Fibroblast of skin of right biceps (primary cell): ENCODE results near the gene PTPN23.

Experiments used
- DNase-seq: peaks from one replicate; pipeline ENCODE4 v3.0.0-alpha.2; 2013

The PTPN23 gene

DNA sequence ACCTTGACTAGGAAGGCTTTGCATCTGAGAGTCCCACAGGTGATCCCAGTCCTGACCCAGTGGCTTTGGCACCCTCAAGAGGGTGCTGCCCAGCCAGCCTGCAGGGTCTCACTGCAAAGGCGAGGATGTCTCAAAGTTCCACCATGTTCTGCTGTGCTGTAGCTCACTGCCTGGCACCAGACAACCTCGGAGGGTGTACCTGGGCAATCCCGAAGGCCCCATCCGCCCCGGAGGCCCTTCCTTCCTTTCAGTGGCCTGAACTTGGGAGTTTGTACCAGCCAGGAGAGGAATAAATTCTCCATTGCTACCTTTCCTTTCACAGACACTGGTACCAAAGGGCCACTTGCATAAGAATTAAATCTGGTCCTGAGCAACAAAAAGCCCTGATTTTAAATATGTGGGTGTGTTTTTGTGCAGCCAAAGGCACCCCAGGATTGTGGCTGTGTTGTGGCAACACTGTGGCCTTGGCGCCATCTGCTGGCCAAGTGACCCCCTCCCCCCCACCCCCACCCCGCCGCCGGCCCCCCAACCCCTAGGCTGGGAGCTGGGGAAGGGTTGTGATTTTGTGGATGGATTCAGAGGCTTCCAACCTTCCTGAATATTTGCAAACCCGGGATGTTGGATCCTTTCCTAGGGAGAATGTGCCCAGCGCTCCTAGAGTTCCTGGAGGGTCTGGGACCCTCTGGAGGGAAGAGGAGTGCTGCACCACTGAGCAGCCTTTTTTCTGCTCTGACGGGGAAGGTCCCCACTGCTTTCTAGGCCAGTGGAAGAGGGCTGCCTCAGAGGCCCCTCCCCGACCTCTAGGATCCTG, 9.7 kb upstream of the PTPN23 start:
- DNase-seq: peak; percentile 17

DNA sequence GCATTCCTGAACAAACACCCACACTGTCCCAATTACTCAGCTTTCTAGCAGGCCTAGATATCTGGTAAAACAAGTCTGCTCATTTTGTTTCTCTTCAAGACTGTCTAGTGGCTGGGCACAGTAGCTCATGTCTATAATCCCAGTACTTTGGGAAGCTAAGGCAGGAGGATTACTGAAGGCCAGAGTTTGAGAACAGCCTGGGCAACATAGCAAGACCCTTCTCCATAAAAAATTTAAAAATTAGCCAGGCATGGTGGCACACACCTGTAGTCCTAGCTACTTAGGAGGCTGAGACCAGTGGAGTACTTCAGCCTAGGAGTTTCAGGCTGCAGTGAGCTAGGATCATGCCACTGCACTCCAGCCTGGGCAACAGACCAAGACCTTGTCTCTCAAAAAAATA, 6.2 kb upstream of the PTPN23 start:
- no peak for DNase-seq

DNA sequence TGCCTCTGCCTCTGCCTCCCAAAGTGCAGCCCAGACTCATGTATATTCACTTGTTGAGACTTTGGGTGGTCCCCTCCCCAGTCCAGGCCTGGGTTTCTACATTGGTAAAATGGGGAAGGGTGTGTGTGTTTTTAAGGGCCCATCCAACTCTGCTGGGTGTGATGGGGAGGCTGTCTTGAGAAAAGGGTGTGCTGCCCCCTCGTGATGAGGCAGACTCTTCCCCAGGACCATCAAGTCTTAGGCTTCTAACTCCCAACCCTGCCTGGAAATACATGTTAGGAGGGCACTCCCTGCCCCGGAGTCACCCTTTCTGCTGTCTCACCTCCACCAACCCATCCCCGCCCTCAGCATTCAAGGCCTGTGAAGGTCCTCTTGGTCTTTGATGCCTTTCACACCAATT, 4.4 kb upstream of the PTPN23 start:
- DNase-seq: no peak

DNA sequence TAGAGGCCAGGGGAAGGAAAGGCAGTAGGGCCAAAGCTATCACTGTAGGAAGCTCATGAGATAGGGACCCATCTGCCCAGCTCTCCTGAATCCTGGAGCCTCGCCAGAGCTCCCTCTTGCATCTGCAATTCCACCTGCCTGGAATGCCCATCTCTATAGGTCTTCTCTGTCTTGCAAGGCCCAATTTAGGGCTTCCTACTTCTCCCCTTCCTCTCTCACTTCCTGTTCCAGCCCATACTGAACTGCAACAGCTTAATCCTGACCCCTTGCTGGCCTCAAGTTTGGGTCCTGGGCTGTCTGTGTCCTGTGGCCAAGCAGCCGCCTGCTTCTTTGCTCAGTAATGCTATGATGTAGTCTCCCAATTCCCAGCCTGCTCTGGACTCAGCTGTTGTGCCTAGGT, 3.6 kb upstream of the PTPN23 start:
- no peak for DNase-seq

DNA sequence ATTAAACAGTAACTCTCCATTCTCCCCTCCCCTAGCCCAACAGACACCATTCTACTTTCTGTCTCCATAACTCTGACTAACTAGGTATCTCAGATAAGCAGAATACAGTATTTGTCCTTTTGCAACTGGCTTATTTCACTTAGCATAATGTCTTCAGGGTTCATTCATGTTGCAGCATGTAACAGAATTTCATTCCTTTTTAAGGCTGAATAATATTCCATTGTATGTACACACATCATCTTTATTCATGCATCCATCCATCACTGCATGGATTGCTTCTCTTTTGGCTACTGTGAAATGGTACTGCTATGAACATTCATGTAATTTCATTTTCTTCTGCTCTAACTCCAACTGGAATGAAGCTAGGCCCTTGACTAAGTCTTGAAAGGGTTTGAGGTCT, 2.0 kb upstream of the PTPN23 start:
- no peak for DNase-seq

DNA sequence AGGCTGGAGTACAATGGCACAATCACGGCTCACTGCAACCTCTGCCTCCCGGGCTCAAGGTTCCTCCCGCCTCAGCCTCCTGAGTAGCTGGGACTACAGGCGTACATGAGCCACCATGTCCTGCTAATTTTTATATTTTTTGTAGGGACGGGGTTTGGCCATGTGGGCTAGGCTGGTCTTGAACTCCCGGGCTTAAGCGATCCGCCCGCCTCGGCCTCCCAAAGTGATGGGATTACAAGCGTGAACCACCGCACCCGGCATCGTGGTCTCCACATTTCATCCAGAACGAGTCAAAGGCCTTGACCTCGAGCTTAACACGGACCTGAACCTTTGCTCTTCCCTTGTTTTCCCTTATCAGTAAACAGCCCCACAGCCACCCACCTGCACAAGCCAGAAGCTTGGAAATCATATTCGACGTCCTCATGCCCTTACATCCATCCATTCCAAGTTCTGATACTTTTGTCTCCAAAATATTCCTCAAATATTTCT, 1.4 kb upstream of the PTPN23 start:
- no peak for DNase-seq

DNA sequence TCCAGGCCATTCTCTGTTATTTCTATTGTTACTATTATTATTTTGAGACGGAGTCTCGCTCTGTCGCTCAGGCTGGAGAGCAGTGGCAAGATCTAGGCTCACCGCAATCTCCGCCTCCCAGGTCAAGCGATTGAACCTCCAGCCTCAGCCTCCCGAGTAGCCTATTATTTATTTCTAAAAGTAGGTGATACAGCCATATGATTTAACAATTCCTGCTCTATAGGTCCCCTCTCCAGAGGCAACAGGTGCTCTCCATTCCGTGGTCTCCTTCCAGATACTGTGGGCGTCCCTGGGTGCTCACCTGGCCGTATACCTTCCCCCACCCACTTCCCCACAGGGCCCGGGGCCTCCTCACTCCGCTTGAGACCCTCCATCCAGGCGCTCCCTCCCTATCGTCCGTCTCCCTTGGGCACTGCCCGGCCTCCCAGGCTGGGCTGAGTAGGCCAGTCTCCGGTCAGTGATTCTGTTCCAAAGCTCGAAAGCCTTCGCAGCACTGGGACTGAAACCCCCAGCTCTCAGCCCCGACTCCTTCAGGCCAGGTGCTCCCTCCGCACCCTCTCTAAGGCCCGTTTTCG, 708 bp upstream of the PTPN23 start:
- no peak for DNase-seq

DNA sequence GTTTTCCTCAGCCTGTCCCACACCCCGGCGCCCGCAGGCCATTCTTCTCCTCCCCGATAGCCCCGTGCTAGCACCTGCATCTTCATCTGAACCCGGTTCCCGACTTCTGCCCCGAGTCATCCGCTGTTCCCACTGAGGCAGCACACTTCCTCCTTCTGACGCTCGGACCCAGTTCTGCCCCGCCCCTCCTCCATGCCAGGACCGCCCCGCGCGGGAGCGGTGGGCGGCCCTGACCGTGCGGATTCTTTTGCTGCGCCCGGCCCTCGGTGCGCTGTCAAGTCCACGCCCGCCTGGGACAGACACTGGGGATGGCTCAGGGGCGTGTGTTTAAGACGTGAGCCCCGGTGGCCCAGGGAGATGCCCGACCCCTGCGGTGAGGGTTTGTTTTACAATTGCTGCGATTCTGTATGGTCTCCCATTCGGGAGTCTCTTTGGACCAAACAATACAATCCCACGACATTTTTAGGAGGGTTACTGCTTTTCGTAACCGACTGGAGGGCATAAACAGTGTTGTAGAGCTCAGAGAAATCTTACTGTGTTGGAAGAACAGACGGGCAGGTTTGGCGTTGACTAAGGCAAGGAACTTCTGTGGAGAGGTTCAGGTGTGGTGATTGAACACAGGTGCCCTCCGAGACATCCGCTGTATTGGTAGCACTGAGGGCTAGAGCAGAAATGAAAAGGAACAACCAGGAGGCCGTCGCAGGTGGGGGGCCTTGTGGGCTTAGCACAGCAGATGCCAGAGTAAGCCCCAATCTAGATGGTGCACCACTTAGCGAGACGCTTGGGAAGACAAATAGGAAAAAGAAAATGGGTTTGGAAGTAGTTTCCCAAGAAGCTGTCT, 716 bp downstream of the PTPN23 start:
- DNase-seq: peak; percentile 89

DNA sequence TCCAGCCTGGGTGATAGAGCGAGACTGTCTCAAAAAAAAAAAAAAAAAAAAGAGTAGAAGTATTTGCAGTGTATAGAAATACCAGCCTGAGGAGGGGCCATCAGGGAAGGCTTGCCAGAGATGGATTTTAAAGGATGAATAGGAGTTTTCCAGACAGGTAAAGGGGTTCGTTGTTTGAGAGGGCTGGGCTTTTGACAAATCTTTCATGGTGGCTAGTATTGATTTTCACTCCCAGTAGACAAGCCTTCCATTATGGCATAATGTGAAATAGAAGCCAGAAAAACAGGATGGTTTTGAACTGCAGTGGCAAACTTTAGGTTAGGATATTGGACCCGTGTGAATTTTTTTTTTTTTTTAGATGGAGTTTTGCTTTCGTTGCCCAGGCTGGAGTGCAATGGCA, 3.6 kb downstream of the PTPN23 start:
- no peak for DNase-seq

DNA sequence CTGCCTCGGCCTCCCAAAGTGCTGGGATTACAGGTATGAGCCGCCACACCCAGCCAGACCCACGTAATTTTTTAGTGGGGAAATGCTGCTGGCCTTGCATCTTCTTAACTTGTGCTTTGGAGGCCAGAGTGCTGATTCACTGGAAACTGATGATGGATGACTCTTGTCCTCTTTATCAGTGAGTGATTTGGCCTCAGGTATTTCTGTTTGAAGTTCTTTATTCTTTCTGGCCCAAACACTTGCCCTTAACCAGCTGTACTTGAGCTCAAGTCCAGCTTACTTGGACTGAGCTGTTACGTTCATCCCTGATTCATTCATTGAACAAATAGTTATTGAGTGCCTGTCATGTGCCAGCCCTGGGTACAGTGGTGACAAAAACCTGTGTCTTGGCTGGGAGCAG, 4.2 kb downstream of the PTPN23 start:
- DNase-seq: no peak

DNA sequence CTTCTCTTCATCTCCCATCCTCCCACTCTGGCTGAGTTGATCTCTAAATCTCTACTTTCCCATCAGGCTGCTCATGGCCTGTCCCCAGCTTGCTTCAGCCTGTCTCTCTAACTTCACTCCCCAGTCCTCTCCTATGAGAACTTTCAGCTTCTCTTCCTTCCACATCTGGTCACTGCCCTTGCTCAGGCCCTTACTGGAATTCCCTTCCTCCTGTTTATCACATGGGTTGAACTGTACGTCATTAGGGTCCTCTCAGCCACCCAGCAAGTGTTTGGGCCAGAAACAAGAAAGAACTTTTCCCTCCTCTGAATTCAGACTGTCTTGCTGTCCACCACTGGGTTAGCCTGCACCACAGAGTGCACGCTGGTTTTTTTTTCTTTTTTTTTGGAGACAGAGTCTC, 5.0 kb downstream of the PTPN23 start:
- no peak for DNase-seq

DNA sequence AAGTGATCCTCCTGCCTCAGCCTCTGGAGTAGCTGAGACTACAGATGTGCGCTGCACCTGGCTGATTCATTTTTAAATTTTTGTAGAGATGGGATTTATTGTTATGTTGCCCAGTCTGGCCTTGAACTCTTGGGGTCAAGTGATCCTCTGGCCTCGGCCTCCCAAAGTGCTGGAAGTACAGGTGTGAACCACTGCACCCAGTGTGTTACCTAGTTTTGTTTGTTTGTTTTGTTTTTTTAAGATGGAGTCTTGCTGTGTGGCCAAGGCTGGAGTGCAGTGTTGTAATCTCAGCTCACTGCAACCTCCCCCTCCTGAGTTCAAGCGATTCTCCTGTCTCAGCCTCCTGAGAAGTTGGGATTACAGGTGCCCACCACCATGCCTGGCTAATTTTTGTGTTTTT, 12.1 kb downstream of the PTPN23 start:
- DNase-seq: no peak

DNA sequence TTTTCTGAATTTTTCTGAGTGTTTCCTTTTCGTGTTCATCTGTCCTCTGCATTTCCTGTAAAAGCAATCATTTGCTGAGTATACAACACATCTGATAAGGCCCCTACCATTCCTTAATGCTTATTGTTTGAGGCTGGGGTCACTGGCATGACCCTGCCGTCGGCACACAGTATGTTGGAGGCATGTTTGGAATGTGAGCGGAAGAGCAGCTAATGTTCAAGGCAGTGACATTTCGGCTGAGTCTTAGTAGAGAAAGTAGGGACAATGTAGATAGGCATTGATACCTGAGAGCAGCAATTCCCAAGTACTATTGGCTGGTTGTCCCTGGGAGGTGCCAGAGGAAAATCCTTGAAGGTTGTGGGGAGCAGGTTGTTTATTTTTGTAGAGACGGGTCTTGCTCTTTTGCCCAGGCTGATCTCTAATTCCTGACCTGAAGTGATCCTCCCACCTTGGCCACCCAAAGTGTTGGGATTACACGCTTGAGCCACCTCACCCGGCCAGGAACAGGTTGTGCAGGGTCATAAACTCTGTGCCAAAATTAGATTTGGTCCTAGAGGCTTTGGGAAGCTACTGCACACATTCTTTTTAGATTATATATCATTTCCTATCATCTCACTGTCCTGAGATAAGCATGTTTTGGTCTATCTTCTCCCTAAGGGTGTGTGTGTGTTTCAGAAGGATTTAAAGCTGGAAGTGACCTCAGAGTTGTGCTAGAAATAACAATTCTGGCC, 13.5 kb downstream of the PTPN23 start:
- DNase-seq: peak; percentile 45

DNA sequence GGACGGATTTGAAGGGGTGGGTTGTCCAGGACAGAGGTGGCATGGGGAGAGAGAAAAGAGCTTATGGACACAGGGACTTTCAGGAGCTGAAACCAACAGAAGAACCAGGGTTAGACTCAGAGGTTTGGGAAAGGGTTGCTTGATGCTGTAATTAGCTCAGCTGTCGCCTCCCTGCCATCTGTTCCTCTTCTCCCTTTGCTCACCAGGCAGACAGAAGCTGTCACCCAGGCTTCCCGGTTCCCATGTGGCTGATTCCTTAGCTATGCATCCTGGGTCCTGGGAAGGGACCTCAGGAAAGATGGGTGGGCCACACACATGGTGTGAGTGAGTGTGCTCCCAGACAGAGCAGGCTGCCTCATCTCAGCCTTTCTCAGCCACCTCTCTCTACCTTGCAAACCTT, 14.1 kb downstream of the PTPN23 start:
- DNase-seq: peak; percentile 16

DNA sequence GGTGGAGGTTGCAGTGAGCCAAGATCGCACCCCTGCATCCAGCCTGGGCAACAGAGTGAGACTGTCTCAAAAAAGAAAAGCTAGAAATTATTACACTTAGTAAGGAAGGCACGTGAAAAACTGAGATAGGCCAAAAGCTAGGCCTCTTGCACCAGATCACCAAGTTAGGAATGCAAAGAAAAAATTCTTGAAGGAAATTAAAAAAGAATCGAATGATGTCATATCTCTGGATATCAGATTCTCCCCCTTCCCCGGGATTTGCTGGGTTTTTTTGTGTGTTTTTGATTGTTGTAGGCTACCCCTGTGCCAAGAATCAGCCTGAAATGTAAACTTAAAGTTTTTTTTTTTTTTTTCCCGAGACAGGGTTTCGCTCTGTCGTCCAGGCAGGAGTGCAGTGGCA, 17.4 kb downstream of the PTPN23 start:
- DNase-seq: no peak

DNA sequence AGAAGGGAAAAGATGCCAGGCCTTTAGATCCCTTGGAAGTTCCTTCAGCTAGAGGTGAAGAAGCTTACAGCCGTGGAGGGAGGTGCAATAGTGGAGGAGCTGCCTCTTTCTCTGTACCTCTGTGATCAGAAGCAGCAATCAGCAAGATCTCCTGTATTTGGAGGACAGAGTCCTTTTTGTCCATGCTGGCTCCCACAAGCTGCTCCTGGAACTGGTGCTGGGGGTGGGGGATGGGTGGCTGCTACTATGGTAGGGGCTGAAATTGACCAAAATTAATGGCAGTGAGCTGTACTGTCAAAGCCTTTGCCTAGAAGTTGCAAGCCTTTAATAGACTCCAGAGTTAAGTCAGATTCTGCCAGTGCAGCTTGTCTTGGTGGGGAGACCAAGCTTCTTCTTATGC, 18.2 kb downstream of the PTPN23 start:
- DNase-seq: no peak

DNA sequence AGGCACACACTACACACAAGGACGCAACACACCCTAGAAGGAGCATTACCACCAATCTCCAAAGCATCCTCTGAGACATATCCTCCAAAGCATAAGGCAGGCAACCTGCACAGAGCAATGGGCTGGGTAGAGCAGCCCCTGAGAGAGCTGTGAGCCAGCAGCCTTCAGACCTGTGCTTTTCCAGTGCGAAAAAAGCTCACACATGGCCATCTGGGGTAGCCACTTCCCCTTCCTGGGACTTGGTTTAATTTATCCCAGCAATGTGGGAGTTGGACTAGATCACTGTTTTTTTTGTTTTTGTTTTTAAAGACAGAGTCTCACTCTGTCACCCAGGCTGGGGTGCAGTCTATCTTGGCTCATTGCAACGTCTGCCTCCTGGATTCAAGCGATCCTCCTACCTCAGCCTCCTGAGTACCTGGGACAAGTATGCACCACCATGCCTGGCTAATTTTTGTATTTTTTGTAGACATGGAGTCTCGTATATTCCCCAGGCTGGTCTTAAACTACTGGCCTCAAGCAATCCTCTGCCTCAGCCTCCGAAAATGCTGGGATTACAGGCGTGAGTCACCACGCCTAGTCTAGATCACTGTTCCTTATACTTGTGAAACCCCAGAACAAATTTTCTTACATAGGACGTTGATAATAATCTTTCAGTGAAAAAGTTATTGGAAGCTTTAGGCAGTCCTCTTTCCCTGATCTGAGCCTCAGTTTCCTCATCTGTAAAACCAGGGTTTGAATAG, 18.9 kb downstream of the PTPN23 start:
- no peak for DNase-seq

DNA sequence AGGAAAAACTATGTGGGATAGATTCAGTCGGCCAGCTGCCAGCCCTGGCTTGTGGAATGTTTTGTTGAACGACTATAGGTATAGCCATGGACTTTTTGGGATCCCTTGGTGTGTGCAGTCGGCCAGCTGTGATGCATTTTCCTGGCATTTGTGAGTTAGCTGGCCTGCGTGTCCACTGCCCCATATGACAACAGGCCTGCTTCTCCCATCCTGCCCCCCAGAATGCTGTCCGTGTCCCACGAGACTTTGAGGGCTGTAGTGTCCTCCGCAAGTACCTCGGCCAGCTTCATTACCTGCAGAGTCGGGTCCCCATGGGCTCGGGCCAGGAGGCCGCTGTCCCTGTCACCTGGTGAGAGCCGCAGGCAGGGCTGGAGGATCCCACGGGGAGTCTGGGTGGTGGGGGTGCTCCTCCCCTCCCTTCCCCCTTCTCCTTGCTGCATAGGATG, 23.6 kb downstream of the PTPN23 start:
- peak; percentile 21 for DNase-seq

DNA sequence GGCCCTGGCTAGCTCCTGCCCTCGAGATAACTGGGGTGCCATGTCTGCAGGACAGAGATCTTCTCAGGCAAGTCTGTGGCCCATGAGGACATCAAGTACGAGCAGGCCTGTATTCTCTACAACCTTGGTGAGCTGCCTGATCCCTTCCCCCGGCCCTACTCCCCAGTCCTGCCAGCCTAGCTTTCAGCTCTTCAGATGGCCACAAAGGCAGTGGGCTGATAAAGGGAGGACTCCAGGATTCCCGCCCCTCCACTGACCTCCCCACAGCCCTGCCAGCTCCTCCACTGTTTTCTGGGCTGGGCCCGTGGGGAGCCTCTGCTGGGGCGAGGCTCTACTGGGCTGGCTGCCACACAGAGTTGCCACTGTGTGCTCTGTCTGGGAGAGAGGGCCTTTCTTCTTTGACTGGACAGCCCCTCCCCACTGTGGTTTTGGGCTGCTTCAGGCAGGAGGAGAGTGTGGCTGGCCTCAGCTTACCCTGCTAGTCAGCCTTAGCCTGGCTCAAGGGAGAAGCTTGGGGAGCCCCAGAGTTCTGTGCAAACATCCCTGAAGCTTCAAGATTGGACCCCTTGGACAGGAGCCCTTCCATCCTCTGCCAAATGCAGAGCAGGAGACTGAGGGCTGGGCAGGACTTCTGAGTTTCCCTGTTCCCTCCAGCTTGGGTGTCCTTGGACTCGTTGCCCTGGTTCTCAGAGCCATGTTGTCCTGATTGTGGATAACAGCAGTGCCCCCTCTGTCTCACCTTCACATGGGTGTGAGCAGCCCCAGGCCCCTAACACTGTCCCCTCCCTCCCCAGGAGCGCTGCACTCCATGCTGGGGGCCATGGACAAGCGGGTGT, 24.4 kb downstream of the PTPN23 start:
- DNase-seq: no peak

DNA sequence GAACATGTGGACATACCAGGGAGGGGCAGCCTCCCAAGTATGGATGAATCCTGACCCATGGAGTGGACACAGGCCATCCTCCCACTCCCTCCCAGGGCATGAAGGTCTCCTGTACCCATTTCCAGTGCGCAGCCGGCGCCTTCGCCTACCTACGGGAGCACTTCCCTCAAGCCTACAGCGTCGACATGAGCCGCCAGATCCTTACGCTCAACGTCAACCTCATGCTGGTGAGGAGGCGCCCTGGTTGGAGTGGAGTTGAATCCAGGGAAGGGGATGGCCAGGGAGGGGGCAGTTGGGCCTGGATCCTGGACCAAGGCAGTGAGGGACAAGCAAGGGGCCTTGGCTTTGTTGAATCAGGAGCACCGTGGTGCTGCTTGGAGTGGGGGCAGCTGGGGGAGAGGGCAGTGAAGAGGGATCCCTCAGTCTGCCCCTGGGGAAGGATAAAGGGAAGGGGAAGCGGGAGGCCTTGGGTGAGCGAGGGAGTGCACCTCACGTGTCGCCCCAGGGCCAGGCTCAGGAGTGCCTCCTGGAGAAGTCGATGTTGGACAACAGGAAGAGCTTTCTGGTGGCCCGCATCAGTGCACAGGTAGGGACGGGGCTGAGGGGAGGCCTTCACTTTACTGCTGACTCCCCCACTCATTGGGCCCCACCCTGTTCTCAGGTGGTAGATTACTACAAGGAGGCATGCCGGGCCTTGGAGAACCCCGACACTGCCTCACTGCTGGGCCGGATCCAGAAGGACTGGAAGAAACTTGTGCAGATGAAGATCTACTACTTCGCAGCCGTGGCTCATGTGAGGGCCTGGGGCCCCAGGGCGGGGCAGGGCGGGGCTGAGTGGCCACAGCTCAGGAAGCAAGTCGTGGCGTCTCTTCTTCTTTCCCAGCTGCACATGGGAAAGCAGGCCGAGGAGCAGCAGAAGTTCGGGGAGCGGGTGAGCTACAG, 25.3 kb downstream of the PTPN23 start:
- DNase-seq: no peak
